Karpas-422 (cell line): ENCODE results near the gene RPL5. TPM values are rescaled to one million over a fixed set of nuclear protein-coding genes. Genes with fewer than 3 reads are reported as not detected.
"Not testable (repeated sequence)": the region's sequence is repeated elsewhere in the genome, so short reads cannot be mapped to it uniquely, and the experiment has no call there.

ENCODE experiments used
- DNase-seq: peaks from one replicate; pipeline ENCODE4 v3.0.0-alpha.2; 2015
- H2AFZ ChIP-seq: fragments of 200-600 bp; sonication (generic); 2 replicates; pipeline ENCODE4 v1.6.1; 2014; ENCODE audit warnings: antibody characterized with exemption, low read length, mixed read lengths
- H3K27ac ChIP-seq: fragments of 200-600 bp; sonication (generic); 2 replicates; pipeline ENCODE4 v1.5.1; 2014; ENCODE audit warnings: mild to moderate bottlenecking, low read length, moderate library complexity
- H3K27me3 ChIP-seq: fragments of 200-600 bp; sonication (generic); 2 replicates; pipeline ENCODE4 v1.6.1; 2014; ENCODE audit warnings: low read length, mixed read lengths
- H3K36me3 ChIP-seq: fragments of 200-600 bp; sonication (generic); 2 replicates; pipeline ENCODE4 v1.6.1; 2014; ENCODE audit warnings: low read length, mixed read lengths; ENCODE audit not compliant: insufficient read depth
- H3K4me1 ChIP-seq: fragments of 200-600 bp; sonication (generic); 2 replicates; pipeline ENCODE4 v1.6.1; 2014; ENCODE audit warnings: mild to moderate bottlenecking, low read length, mixed read lengths
- H3K4me2 ChIP-seq: fragments of 200-600 bp; sonication (generic); 2 replicates; pipeline ENCODE4 v1.6.1; 2014; ENCODE audit warnings: low read length, low read depth, mild to moderate bottlenecking; ENCODE audit not compliant: poor library complexity, severe bottlenecking
- H3K4me3 ChIP-seq: fragments of 200-600 bp; sonication (generic); 2 replicates; pipeline ENCODE4 v1.5.1; 2014; ENCODE audit warnings: mild to moderate bottlenecking, antibody characterized with exemption, low read length, mixed read lengths
- H3K79me2 ChIP-seq: fragments of 200-600 bp; sonication (generic); 2 replicates; pipeline ENCODE4 v1.6.1; 2014; ENCODE audit warnings: mild to moderate bottlenecking, low read length, mixed read lengths
- H3K9ac ChIP-seq: fragments of 200-600 bp; sonication (generic); 2 replicates; pipeline ENCODE4 v1.6.0; 2014; ENCODE audit warnings: low read length
- H3K9me2 ChIP-seq: fragments of 200-600 bp; sonication (generic), shearing (Covaris generic); replicated peaks from 2 replicates; pipeline ENCODE4 v1.6.0; 2014; ENCODE audit warnings: mild to moderate bottlenecking, low read length, moderate library complexity; ENCODE audit not compliant: insufficient read depth
- H3K9me3 ChIP-seq: fragments of 300-700, 200-600 bp; sonication (generic); 2 replicates; pipeline ENCODE4 v1.6.1; 2014; ENCODE audit warnings: low read length, mixed read lengths
- H4K20me1 ChIP-seq: fragments of 200-600 bp; sonication (generic); 2 replicates; pipeline ENCODE4 v1.6.1; 2014; ENCODE audit warnings: mild to moderate bottlenecking, antibody characterized with exemption, low read length, low read depth; ENCODE audit not compliant: insufficient read depth
- total RNA-seq: library from RNA; depleted of rRNA; stranded (reverse); fragments of >200 nt; shearing (Covaris generic); gene quantifications from 2 replicates; pipeline ENCODE4 v1.2.3, GENCODE V29; 2014; ENCODE audit warnings: low replicate concordance; rRNA removed

Gene RPL5
- 2,490 and 3,153 TPM in 2 replicates for total RNA-seq

DNA sequence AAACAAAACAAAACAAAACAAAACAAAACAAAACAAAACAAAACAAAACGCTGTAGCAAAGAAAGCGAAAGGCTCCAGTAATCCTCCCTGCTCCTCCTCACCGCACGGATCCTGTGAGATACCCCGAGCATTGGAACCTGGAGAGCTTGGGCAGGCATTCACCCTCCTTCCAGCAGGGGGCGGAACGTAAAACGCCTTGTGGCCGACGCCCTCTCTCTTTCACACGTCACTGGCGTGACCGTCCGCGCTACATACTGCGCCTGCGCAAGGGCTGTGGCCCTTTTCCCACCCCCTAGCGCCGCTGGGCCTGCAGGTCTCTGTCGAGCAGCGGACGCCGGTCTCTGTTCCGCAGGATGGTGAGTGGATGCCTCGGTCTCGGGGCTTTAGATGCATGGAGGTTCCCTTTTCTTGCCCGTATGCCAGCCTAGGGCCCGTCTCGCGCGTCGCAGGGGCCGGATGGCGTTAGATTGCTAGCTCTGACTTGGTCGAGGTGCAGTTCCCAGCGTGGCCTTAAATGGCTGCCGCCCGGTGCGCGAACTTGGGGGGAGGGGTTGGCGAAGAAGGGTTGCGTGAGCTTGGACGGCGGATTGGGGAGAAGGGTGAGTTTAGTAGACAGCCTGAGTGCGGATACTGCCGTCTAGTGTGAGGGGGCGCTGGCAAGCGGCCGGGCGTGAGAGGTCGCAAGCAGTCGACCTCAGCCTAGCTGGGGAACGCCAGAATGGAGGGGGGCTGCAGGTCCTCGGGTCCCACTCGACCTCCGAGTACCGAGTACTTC lies at the start of gene RPL5:
RPL5 (plus strand) TSS at position 279 of the 775 bp plus-strand sequence; CDS start at position 354, 75 bp downstream.
- Histone ChIP-seq H3K4me1 (peaks cover 42% of the 10 kb centered on the region), H3K4me2 (peak within 1 kb of the TSS; percentile 89), H3K9me2 (no peaks in the 10 kb centered on the region), H3K27me3 (no peaks in the 10 kb centered on the region), H3K36me3 (peaks cover 45% of the 10 kb centered on the region), H3K4me3 (peak within 1 kb of the TSS; percentile 98), H3K9ac (peak within 1 kb of the TSS; percentile 97), H2AFZ (peak within 1 kb of the TSS; percentile 22; the same call in 1 of the 2 replicates), H3K9me3 (no peaks in the 10 kb centered on the region), H3K79me2 (peaks cover 51% of the 10 kb centered on the region), H4K20me1 (peaks cover 48% of the 10 kb centered on the region), H3K27ac (peak within 1 kb of the TSS; percentile 86)
- DNase-seq: peak; percentile 99

DNA sequence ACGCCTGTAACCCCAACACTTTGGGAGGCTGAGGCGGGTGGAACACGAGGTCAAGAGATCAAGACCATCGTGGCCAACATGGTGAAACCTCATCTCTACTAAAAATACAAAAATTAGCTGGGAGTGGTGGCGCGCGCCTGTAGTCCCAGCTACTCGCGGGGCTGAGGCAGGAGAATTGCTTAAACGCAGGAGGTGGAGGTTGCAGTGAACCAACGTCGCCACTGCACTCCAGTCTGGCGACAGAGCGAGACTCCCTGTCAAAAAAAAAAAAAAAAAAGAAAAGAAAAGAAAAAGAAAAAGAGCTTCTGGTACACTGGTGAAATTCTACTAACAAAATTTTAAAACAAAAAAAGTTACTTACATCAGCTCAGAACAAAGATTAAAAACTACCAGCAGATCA lies 48.3 kb upstream of the RPL5 start:
- Histone ChIP-seq H3K79me2 (peaks cover 48% of the 10 kb centered on the region), H3K9ac (peak overlapping the region; percentile 87), H3K4me3 (peak overlapping the region; percentile 78), H3K4me1 (peaks cover 12% of the 10 kb centered on the region), H3K4me2 (peak overlapping the region; percentile 93)
- not testable (repeated sequence) for H3K9me2 ChIP-seq, DNase-seq, H4K20me1 ChIP-seq, H3K36me3 ChIP-seq, H3K27me3 ChIP-seq, H2AFZ ChIP-seq, H3K9me3 ChIP-seq, H3K27ac ChIP-seq

DNA sequence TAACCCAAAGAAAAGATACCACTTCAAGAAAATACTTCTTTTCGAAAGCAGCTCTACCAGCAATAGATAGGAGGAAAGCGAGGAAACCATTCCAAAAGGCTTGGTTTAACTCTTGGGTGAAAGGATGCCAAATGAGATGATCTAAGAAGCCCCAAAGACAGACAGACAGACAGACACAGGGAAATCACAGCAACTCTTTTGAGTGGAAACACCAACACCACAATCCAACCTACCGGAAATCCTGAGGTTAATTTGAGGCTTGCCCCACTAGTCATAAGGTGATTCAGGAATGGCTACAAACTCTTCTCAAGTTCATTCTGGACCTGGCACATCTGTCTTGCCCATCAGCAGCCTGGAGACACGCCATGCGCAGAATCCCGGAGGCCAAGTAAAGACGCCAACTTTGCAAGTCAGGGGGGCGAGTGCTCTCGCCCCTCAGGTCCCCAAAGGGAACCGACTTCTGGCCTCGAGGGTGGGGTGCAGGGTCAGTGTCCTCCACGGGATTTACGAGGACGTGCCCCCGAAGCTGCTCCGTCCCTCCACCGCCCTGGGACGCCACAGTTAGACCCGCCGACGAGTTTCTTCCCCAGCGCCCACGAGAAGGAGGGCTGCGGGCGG lies 47.7 kb upstream of the RPL5 start:
- H3K4me2 ChIP-seq: peak overlapping the region; percentile 93
- peaks cover 12% of the 10 kb centered on the region for H3K4me1 ChIP-seq
- no peaks in the 10 kb centered on the region for H3K9me3 ChIP-seq
- no peaks in the 10 kb centered on the region for H3K36me3 ChIP-seq
- H3K4me3 ChIP-seq: peak overlapping the region; percentile 78
- peak overlapping the region; percentile 86 for H2AFZ ChIP-seq
- no peaks in the 10 kb centered on the region for H3K9me2 ChIP-seq
- no peaks in the 10 kb centered on the region for H4K20me1 ChIP-seq
- H3K9ac ChIP-seq: peak overlapping the region; percentile 87
- DNase-seq: peak; percentile 49
- peaks cover 42% of the 10 kb centered on the region for H3K79me2 ChIP-seq
- no peak overlapping the region for H3K27ac ChIP-seq
- no peaks in the 10 kb centered on the region; the same call in 1 of the 2 replicates for H3K27me3 ChIP-seq

DNA sequence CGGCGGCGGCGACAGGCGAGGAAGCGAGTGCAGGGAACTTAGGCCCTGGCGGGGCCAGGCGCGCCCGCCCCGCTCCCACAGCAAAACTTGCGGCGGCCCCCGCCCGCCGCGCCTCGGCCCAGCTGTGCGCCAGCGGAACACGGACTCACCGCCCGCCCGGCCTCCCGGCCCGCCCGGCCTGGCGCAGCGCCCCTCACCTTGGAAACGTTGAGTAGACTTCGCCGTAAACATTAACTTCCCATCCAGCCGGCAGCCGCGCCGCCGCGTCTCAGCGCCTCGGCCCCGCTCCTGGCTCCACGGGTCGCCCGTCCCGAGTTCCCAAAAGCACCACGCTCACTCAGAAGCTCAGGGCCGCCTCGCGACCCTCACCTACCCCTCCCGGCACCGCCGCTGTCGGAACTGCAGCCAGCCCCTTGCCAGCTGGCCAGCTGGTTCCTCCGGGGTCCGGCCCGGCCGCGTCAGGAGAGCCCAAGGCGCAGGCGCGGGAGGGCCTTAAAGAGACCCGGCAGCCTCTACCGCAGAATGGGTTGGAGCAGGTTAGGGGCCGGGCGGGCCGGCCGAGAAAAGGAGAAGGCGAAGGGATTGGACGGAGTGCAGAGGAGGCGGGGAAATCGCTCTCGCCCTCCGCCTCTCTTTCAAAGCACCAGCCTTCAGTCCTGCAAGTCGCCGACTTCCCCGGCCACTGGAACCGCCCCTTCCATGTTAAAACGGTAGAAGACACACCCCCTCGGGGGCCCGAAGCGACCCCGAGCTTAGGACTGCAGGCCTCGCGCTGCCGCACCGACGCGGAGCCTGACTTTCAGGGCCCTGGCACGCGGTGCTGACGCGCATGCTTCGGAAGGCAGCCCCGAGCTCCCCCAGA lies 47.0 kb upstream of the RPL5 start, which contains the start of gene EVI5:
EVI5 (minus strand) TSS at position 470 of the 862 bp plus-strand sequence. CDS start 48,562 bp downstream, outside the sequence.
- Histone ChIP-seq H3K4me2 (peak within 1 kb of the TSS; percentile 93), H3K27me3 (no peaks in the 10 kb centered on the region; the same call in 1 of the 2 replicates), H3K27ac (no peak within 1 kb of the TSS), H2AFZ (peak within 1 kb of the TSS; percentile 86), H3K4me1 (peaks cover 12% of the 10 kb centered on the region), H3K4me3 (peak within 1 kb of the TSS; percentile 78), H3K9me3 (no peaks in the 10 kb centered on the region), H4K20me1 (no peaks in the 10 kb centered on the region), H3K79me2 (peaks cover 37% of the 10 kb centered on the region), H3K9ac (peak within 1 kb of the TSS; percentile 87), H3K36me3 (no peaks in the 10 kb centered on the region), H3K9me2 (no peaks in the 10 kb centered on the region)
- DNase-seq: peak; percentile 98

DNA sequence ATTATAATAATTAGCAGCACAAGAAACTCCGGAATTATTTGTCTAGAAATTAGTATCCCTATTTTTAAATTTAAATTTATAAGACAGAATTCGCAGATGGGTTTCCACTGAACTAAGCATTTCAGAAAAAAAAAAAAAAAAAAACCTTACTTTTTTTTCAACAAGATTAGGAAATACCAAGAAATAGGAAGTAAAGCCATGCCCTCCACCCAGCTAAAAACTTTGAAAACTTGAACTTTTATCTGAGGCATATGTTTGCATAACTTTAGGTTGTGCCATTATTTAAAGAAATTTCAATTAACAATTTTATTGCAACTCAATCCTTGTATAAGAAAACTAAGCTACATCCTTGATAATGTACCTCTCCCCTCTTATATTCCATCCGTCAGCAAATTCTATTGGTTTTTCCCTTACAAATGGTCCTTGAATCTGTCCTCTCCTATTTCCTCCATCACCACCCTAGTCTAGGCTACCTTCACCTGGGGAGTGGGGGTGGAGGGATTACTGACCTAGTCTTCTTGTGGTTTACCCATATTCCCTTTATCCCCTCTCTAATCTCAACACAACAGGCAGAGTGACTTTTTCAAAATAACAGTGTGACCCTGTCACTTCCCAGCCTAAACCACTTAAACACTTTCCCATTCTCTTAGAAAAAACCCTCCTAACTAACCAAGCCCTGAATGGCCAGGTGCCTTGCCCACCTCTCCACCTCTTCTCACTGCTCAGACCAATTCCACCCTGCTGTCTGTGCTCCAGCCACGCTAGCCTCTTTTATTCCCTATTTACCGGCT lies 45.5 kb upstream of the RPL5 start:
- Histone ChIP-seq H3K36me3 (no peaks in the 10 kb centered on the region), H3K27me3 (no peaks in the 10 kb centered on the region; the same call in 1 of the 2 replicates), H3K27ac (no peak overlapping the region), H3K9me3 (no peaks in the 10 kb centered on the region), H3K9me2 (no peaks in the 10 kb centered on the region), H2AFZ (no peak overlapping the region), H4K20me1 (no peaks in the 10 kb centered on the region), H3K79me2 (peaks cover 27% of the 10 kb centered on the region), H3K4me1 (peaks cover 12% of the 10 kb centered on the region), H3K4me3 (no peak overlapping the region), H3K4me2 (peak overlapping the region; percentile 93), H3K9ac (no peak overlapping the region)
- no peak for DNase-seq

DNA sequence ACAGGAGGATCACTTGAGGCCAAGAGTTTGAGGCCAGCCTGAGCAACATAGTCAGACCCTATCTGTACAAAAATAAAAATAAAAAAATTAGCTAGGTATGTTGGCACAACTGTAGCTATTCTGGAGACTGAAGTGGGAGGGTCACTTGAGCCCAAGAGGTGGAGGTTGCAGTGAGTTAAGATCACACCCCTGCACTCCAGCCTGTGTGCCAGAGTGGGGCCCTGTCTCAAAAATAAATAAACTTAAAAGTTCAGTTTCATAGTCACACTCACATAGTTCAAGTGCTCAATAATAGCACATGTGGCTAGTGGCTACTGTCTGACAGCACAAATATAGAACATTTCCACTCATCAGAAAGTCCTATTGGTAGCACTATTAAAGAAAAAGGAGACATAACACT lies 41.8 kb upstream of the RPL5 start:
- Histone ChIP-seq H3K4me2 (no peak overlapping the region), H3K9me3 (no peaks in the 10 kb centered on the region), H3K79me2 (no peaks in the 10 kb centered on the region), H2AFZ (no peak overlapping the region), H3K9me2 (no peaks in the 10 kb centered on the region), H3K27ac (no peak overlapping the region), H4K20me1 (no peaks in the 10 kb centered on the region), H3K36me3 (no peaks in the 10 kb centered on the region), H3K9ac (no peak overlapping the region), H3K27me3 (no peaks in the 10 kb centered on the region; the same call in 1 of the 2 replicates), H3K4me1 (peaks cover 6% of the 10 kb centered on the region), H3K4me3 (no peak overlapping the region)
- DNase-seq: no peak

DNA sequence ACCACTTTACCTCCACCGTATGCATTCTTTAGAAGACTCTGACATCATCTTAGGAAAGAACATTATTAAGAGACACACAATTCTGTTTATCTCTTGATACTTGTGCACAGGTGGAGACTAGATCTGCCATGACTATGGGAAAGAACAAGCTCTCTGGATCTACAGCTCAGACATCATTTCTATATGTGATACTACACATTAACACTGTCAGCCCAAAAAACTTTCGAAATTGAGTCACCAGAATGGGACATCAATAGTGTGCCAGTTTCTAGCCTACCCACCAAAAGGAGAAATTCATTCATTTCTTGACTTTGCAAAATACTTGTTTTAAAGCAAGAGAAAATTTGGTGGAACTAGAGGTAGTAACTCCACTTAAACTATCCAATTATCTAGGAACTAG lies 41.0 kb upstream of the RPL5 start:
- H3K4me3 ChIP-seq: no peak overlapping the region
- no peaks in the 10 kb centered on the region for H3K9me3 ChIP-seq
- no peak overlapping the region for H3K27ac ChIP-seq
- no peak overlapping the region for H3K9ac ChIP-seq
- H3K4me2 ChIP-seq: no peak overlapping the region
- H3K4me1 ChIP-seq: no peaks in the 10 kb centered on the region
- H3K79me2 ChIP-seq: no peaks in the 10 kb centered on the region
- H3K36me3 ChIP-seq: no peaks in the 10 kb centered on the region
- no peaks in the 10 kb centered on the region for H4K20me1 ChIP-seq
- no peak overlapping the region for H2AFZ ChIP-seq
- H3K27me3 ChIP-seq: no peaks in the 10 kb centered on the region; the same call in 1 of the 2 replicates
- H3K9me2 ChIP-seq: no peaks in the 10 kb centered on the region
- DNase-seq: no peak
